ENCODE data around the gene LGALS7.

DNA sequence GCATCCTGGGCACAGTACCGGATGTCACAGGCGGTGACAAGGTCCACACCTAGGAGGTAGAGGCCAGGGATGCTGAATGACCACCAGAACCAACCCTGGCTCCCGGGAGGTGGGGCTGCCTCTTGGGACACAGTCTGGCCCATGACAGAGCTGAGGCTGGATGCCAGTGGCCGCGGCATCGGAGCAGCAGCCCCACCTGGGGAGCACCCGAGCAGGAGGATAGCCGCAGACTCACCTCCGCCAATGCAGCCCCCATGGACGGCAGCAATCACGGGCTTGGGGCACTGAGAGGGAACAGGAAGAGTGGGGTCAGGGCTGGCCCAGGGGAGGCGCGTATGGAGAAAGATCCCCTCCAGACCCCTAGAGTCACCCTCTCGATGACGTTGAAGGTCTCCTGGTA lies 43.8 kb upstream of the LGALS7 start:
- no peak for TF ChIP-seq EP300 (IDR thresholded peaks at IDR 0.05)
- TF ChIP-seq, protein P1, sequence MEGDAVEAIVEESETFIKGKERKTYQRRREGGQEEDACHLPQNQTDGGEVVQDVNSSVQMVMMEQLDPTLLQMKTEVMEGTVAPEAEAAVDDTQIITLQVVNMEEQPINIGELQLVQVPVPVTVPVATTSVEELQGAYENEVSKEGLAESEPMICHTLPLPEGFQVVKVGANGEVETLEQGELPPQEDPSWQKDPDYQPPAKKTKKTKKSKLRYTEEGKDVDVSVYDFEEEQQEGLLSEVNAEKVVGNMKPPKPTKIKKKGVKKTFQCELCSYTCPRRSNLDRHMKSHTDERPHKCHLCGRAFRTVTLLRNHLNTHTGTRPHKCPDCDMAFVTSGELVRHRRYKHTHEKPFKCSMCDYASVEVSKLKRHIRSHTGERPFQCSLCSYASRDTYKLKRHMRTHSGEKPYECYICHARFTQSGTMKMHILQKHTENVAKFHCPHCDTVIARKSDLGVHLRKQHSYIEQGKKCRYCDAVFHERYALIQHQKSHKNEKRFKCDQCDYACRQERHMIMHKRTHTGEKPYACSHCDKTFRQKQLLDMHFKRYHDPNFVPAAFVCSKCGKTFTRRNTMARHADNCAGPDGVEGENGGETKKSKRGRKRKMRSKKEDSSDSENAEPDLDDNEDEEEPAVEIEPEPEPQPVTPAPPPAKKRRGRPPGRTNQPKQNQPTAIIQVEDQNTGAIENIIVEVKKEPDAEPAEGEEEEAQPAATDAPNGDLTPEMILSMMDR (IDR thresholded peaks at IDR 0.05): no peak

All from tibial nerve (tissue), 4 donors.